Measurements from ENCODE around the gene NUP210L. TPM values are rescaled to one million over a fixed set of nuclear protein-coding genes. Genes with fewer than 3 reads are reported as not detected.
A peak's percentile ranks its signal among the peaks of the same experiment; 100 is the strongest.

Gene NUP210L
- total RNA-seq, 1 donor from 2014 or later = not detected

- H3K27me3 Mint-ChIP-seq (ENCODE audit: insufficient read depth, low read depth) = peaks cover 2% of the 10 kb centered on the region
- H3K79me2 ChIP-seq (ENCODE audit: low read depth) = peaks cover 17% of the 10 kb centered on the region
- H3F3A ChIP-seq (ENCODE audit: low read depth) = peaks cover 28% of the 10 kb centered on the region
- H3K4me3 Mint-ChIP-seq = peak overlapping the region; percentile 90
- H3K4me1 ChIP-seq = peaks cover 5% of the 10 kb centered on the region
- no peak overlapping the region for H3K27ac ChIP-seq
- TF ChIP-seq EZH2phosphoT487 (IDR thresholded peaks at IDR 0.05) = no peak
- no peak for TF ChIP-seq CTCF (IDR thresholded peaks at IDR 0.05)
- TF ChIP-seq EZH2 (IDR thresholded peaks at IDR 0.05) = no peak
- peak overlapping the region; percentile 89 for H2AFZ ChIP-seq (replicated peaks)
- H3K27ac Mint-ChIP-seq = no peak overlapping the region
- no peaks in the 10 kb centered on the region for H3K9me3 ChIP-seq (ENCODE audit: low read depth)
- no peak overlapping the region for H3K9ac ChIP-seq
- no peaks in the 10 kb centered on the region for H3K9me3 Mint-ChIP-seq
- H3K36me3 ChIP-seq = no peaks in the 10 kb centered on the region
- H4K20me1 ChIP-seq (ENCODE audit: low read depth) = peaks cover 18% of the 10 kb centered on the region
- H3K4me2 ChIP-seq = peak overlapping the region; percentile 98
- H3K4me3 ChIP-seq = peak overlapping the region; percentile 73
- DNase-seq (ENCODE audit: low spot score) = peak; percentile 57
- no peaks in the 10 kb centered on the region for H3K27me3 ChIP-seq
- peaks cover 19% of the 10 kb centered on the region for H3K36me3 Mint-ChIP-seq
- H3K4me1 Mint-ChIP-seq = peaks cover 19% of the 10 kb centered on the region
Measured at GRCh38 chr1:153945795-153946621, 208.9 kb downstream of the NUP210L start.

- no peak overlapping the region for H3K27ac ChIP-seq
- H4K20me1 ChIP-seq (ENCODE audit: low read depth) = peaks cover 18% of the 10 kb centered on the region
- Mint-ChIP-seq H3K27me3 (ENCODE audit: insufficient read depth, low read depth) (peaks cover 2% of the 10 kb centered on the region), H3K27ac (no peak overlapping the region), H3K4me1 (peaks cover 19% of the 10 kb centered on the region), H3K4me3 (peak overlapping the region; percentile 90), H3K36me3 (peaks cover 20% of the 10 kb centered on the region), H3K9me3 (no peaks in the 10 kb centered on the region)
- peak overlapping the region; percentile 73 for H3K4me3 ChIP-seq
- peak overlapping the region; percentile 98 for H3K4me2 ChIP-seq
- peak overlapping the region; percentile 89 for H2AFZ ChIP-seq (replicated peaks)
- TF ChIP-seq EZH2 (IDR thresholded peaks at IDR 0.05) (no peak), EZH2phosphoT487 (IDR thresholded peaks at IDR 0.05) (no peak), CTCF (IDR thresholded peaks at IDR 0.05) (no peak)
- H3K9ac ChIP-seq = no peak overlapping the region
- peaks cover 17% of the 10 kb centered on the region for H3K79me2 ChIP-seq (ENCODE audit: low read depth)
- no peaks in the 10 kb centered on the region for H3K27me3 ChIP-seq
- no peaks in the 10 kb centered on the region for H3K36me3 ChIP-seq
- H3K4me1 ChIP-seq = peaks cover 5% of the 10 kb centered on the region
- peak; percentile 36 for DNase-seq (ENCODE audit: low spot score)
- H3F3A ChIP-seq (ENCODE audit: low read depth) = peaks cover 28% of the 10 kb centered on the region
- no peaks in the 10 kb centered on the region for H3K9me3 ChIP-seq (ENCODE audit: low read depth)
Measured at GRCh38 chr1:153945131-153945794, 209.6 kb downstream of the NUP210L start.

GRCh38 chr1:153944827-153945117 is 210.1 kb downstream of the NUP210L start:
- Mint-ChIP-seq H3K27ac (no peak overlapping the region), H3K4me3 (peak overlapping the region; percentile 90)
- TF ChIP-seq EZH2 (IDR thresholded peaks at IDR 0.05) = no peak
- no peak for TF ChIP-seq EZH2phosphoT487 (IDR thresholded peaks at IDR 0.05)
- no peak for TF ChIP-seq CTCF (IDR thresholded peaks at IDR 0.05)

More at GRCh38 chr1:153944827-153945117, 210.1 kb downstream of the NUP210L start:
- H3K9ac ChIP-seq = no peak overlapping the region
- DNase-seq (ENCODE audit: low spot score) = no peak
- H3K79me2 ChIP-seq (ENCODE audit: low read depth) = peaks cover 17% of the 10 kb centered on the region
- no peak overlapping the region for H2AFZ ChIP-seq (replicated peaks)
- Mint-ChIP-seq H3K27me3 (ENCODE audit: insufficient read depth, low read depth) (peaks cover 4% of the 10 kb centered on the region), H3K36me3 (peaks cover 22% of the 10 kb centered on the region), H3K4me1 (peaks cover 19% of the 10 kb centered on the region), H3K9me3 (no peaks in the 10 kb centered on the region)
- H3K4me2 ChIP-seq = no peak overlapping the region
- peaks cover 28% of the 10 kb centered on the region for H3F3A ChIP-seq (ENCODE audit: low read depth)
- no peak overlapping the region for H3K27ac ChIP-seq
- no peaks in the 10 kb centered on the region for H3K9me3 ChIP-seq (ENCODE audit: low read depth)
- H4K20me1 ChIP-seq (ENCODE audit: low read depth) = peaks cover 18% of the 10 kb centered on the region
- peaks cover 5% of the 10 kb centered on the region for H3K4me1 ChIP-seq
- H3K4me3 ChIP-seq = no peak overlapping the region
- no peaks in the 10 kb centered on the region for H3K27me3 ChIP-seq
- no peaks in the 10 kb centered on the region for H3K36me3 ChIP-seq
